NCI-H524 treated with DMSO at 0.1 percent for 48 hours (cell line): ENCODE data around the gene OPHN1.

Experiments used
- DNase-seq: peaks from one replicate; lab custom pipeline; 2025; lab: John Stamatoyannopoulos, UW

The OPHN1 gene, protein sequence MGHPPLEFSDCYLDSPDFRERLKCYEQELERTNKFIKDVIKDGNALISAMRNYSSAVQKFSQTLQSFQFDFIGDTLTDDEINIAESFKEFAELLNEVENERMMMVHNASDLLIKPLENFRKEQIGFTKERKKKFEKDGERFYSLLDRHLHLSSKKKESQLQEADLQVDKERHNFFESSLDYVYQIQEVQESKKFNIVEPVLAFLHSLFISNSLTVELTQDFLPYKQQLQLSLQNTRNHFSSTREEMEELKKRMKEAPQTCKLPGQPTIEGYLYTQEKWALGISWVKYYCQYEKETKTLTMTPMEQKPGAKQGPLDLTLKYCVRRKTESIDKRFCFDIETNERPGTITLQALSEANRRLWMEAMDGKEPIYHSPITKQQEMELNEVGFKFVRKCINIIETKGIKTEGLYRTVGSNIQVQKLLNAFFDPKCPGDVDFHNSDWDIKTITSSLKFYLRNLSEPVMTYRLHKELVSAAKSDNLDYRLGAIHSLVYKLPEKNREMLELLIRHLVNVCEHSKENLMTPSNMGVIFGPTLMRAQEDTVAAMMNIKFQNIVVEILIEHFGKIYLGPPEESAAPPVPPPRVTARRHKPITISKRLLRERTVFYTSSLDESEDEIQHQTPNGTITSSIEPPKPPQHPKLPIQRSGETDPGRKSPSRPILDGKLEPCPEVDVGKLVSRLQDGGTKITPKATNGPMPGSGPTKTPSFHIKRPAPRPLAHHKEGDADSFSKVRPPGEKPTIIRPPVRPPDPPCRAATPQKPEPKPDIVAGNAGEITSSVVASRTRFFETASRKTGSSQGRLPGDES

DNA sequence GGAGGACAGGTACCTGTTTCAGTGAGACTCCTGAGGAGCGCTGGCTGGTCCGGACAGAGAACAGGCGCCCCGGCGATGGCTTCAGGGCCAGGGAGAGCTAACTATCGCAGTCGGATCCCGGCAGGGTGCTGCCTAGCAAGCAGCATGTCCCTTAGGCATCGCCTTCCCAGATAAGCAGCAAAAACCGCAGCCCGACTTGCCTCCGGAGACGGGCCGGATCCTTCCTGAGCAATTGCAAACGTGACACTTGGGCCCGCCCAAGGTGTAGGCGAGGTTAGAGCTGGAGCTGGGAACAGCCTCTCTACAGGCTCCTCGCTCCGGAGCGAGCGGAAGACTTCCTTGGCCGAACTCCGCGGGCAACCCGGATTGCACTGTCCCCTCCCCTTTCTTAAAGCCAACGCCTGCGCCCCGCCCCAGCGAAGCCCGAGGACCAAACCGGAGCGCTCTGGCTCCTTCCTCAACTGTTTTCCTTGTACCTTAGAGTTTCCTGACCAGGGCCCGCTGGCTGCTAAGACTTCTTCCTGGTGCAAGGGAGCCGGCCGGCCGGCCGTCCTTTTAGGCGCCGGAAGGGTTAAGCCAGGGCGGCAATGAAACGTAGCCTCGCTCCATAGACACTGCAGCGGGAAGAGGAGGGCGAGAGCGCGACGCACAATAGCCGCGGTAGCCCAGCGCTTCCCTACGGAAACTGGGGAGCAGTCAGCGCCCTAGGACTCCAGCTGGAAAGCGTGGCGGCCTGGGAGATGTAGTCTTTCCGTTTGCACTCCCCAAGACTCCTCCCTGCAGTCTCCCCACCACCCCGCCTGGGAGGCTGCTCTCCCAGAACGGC is at the start of gene OPHN1:
OPHN1 (minus strand) TSS at position 341 of the 826 bp plus-strand sequence. CDS start 475 bp downstream, outside the sequence.
- DNase-seq = peak; percentile 32

DNA sequence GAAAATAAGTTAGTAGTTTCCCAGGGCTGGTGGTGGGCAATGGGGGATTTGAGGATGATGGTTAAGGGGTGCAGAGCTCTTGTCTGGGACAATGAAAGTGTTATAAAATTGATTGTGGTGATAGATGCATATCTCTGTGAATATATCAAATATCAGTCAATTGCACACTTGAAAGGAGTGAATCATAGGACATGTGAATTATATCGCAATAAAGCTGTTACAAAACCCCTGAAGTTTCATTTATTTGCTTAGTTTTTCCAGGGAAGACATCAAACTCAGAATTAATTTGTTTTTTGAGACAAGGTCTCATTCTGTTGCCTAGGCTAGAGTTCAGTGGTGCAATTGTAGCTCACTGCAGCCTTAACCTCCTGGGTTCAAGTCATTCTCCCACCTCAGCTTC is 47.7 kb upstream of the OPHN1 start:
- DNase-seq = no peak

DNA sequence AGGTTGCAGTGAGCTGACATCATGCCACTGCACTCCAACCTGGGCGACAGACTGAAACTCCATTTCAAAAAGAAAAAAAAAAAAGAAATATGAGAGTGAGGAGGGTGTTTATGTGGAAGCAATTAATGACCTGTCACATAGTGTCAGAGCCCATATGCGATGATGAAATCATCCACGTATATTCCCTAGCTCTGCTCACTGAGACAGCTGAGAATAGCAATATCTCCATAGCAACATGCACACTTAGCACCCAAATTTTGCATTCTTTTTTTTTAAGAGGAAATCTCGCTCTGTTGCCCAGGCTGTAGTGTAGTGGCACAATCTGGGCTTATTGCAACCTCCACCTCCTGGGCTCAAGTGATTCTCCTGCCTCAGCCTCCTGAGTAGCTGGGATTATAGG is 31.5 kb upstream of the OPHN1 start:
- DNase-seq = no peak

DNA sequence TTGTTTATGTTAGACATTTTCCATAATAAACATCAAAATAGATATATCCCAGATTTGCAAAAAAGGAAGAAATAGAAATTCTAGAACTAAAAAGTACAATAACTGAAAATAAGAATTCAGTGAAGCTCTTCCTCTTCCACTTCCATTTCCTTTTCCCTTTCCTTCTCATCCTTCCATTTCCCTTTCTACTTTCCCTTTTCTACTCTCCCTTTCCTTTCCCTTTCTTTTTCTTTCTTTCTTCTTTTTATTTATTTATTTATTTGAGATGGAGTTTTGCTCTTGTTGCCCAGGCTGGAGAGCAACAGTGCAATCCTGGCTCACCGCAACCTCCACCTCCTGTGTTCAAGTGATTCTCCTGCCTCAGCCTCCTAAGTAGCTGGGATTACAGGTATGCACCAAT is 30.6 kb upstream of the OPHN1 start:
- no peak for DNase-seq

DNA sequence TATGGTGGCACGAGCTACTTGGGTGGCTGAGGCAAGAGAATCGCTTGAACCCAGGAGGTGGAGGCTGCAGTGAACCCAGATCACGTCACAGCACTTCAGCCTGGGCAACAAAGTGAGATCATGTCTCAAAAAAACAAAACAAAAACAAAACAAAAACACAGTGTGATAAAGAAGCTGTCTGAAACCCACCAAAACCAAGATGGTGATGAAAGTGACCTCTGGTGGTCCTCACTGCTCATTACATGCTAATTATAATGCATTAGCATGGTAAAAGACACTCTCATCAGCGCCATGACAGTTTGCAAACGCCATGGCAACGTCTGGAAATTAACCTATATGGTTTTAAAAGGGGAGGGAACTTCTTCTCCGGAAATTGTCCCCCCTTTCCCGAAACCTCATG is 29.4 kb upstream of the OPHN1 start:
- DNase-seq = peak; percentile 27

DNA sequence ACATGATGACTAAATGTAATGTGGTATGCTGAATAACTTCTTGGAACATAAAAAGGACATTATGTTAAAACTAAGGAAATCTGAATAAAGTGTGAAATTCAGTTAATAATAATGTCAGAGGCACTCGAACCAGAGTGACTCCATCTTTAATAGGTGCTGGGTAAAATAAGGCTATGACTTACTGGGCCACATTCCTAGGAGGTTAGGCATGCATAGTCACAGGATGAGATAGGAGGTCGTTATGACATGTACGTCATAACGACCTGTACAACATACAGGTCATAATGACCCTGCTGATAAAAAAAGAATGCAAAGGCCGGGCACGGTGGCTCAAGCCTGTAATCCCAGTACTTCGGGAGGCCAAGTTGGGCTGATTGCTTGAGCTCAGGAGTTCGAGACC is 28.9 kb upstream of the OPHN1 start:
- no peak for DNase-seq

DNA sequence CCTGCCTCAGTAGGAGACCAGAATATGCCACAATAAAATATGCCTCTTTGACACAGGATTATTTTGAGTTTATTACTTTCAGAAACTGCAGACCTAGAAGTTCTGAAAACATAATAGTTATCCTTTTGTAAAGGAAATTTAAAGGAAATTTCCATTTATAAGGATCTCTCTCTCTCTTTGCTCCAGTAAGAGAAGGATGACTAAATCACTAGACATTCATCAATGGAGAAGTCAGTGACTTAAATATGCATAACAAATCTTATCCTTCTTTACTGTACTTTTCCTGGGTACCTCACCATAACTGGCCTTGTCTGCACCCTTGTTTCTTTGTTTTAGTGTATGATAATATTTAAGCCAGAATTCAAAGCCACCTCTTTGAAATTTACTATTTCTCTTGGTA is 28.3 kb upstream of the OPHN1 start:
- DNase-seq = no peak

DNA sequence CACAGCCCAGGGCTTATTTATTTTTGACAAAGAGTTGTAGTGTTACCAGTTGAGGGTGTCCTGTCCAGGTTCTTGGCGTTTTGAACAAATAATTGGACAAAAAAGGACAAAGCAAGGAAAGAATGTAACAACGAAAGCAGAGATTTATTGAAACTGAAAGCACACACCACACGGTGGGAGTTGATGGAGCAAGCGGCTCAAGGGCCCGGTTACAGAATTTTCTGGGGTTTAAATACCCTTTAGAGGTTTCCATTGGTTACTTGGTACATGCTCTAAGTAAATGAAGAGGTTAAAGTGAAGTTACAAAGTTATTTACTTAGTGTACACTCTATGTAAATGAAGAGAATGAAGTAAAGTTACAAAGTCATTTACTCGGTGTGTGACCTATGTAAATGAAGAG is 27.8 kb upstream of the OPHN1 start:
- no peak for DNase-seq

DNA sequence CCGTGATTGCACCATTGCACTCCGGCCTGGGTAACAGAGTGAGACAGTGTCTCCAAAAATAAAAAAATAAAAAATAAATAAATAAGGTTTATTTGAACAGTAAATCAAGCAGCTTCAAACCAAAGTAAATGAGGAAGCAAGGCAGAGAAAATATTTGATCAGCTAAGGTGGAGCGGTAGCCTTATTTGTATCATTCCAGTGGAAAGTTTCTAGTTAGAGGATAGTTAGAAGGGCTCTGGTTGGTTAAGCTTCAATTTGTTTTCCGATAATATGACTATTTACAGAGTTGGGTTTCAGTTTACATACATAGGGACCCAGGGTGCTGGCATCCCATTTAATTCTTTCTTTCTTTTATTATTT is 21.8 kb upstream of the OPHN1 start:
- no peak for DNase-seq

DNA sequence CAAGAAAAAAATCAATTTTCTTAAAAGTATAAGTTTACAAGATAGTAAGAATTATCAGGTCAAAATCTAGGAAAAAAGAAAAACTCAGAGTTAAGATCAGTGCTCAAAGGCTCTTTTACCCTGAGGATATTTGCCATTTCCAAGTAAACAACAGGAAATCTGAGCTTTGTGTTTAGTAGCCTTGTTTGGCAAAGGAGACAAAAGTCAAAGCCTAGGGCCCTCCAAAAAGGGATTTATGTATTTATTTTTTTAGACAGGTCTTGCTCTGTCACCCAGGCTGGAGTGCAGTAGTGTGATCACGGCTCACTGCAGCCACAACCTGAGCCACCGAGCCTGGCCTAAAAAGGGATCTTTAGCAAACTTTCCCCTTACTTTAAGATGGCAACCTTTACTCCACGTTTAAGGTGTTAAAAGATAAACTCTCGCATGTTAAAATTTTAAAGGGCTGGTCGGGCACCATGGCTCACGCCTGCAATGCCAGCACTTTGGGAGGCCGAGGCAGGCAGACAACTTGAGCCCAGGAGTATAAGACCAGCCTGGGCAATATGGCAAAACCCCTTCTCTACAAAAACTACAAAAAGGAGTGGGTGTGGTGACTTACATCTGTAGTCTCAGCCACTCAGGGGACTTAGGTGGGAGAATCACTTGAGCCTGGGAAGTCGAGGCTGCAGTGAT is 21.3 kb upstream of the OPHN1 start:
- DNase-seq = no peak

DNA sequence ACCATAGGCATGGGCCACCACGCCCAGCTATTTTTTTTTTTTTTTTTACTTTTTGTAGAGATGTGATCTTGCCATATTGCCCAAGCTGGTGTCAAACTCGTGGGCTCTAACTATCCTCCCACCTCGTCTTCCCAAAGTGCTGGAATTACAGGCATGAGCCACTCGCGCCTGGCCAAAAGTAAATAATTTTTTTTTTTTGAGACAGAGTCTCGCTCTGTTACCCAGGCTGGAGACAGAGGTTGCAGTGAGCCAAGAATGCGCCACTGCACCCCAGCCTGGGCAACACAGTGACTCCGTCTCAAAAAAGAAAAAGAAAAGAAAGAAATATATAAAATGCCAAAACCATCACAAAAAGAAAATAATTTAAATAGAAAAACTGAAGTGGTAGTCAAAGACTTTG is 18.4 kb upstream of the OPHN1 start:
- DNase-seq = no peak

DNA sequence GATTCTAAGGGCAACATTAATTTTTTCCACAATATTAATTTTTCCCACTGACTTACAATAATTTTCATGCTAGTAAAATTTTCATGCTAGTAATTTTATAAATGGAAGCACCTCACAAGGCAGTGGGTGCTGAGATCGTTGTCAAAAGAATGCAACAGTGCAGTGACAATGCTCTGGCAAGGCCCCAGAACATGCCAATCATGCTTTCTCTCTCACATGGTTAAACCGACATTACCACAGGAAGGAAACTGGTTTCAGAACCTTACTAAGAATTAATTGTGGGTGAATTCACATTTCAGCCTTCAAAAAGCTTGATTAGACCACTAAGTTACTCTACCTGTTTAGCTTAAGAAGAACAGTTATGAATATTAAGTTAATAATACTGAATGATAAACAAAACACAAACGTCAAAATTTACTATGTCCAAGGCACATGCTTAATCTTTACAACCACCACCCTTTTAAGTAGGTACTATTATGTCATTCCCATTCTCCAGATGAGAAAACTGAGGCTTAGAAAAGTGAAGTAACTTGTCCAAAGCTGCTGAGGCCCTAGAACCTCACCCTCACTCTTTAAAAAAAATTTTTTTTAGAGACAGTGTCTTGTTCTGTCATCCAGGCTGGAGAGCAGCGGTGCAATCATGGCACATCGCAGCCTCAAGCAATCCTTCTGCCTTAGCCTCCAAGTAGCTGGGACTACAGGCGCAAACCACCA is 10.0 kb upstream of the OPHN1 start:
- DNase-seq = no peak

DNA sequence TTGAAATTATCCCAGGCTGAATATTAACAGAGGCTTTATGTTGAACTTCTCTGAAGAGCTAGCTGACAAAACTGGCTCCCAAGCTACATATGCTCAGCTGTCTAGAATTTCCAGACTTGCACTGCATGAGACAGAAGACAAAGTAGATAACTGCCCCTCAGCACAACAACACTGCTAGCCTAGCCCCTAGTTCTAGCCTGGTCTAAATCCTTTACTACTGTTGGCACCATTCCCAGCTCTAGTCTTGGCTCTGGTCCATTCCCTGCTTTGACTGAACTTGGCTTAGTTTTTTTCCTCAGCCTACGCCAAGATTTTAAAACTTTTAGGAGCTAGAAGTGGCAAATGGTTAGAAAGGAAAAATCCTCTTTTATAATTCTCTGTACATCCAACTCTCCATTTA is 7.6 kb upstream of the OPHN1 start:
- peak; percentile 24 for DNase-seq

DNA sequence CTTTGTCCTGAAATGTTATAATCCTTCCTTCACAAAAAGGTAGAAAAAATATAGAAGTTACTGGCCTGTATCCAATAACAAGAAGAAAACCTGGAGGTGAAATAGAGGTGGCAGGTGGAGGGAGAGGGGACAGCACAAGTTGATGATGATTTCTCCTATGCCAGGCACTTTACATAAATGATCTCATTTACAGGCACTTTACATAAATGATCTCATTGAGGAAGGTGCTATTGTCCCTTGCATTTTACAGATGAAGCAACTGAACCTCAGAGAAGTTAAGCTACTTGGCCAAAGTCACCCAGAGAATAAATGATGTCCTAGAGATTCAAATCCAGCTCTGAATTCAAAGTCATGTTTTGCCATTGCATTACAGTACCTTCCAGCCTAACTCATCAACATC is 7.1 kb upstream of the OPHN1 start:
- DNase-seq = no peak

DNA sequence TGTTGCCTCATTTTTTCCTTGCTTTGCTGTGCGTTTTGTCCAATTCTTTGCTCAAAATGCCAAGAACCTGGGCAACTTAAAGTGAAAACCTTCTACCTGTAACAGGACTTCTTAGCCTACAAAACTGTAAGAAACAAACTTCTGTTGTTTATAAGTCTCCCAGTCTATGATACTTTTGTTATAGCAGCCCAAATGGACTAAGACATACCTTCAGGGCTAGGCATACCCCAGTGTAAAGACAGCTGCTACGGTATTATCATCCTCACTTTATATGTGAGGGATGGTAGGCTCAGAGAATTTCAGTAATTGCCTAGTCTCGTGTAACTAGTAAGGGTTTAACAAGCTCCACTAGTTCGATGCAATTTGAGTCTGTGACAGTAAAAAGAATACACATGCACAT is 6.0 kb upstream of the OPHN1 start:
- DNase-seq = no peak

DNA sequence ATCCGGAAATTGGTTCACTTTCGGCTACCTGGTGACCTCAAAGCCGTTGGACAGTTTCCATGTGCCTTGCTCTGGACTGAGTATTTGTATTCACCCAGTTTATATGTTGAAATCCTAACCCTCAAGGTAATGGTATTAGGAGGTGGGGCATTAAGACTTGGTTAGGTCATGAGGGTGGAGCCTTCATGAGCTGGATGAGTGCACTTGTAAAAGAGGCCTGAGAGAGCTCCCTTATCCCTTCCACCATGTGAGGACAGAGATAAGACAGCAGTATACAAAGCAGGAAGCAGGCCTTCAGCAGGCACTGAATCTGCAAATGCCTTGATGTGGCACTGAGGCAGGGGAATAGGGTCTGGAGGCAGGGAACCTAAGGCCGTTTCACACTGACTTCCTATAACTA is 5.3 kb upstream of the OPHN1 start:
- no peak for DNase-seq

DNA sequence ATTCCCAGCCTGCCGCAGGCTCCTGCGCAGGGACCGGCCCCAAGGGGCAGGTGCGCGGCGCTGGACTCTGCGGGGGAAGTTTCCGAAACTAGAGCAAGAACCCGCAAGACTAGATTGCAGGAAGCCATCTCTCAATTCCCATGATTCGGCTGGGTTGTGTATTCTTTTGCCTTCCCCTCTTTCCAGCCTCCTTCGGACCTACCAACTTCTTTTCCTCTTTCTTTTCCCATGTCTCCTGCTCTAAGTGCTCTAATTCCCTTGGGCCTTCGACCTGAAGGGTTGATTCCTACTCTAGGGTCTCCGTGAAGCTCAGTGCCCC is 645 bp upstream of the OPHN1 start:
- no peak for DNase-seq

DNA sequence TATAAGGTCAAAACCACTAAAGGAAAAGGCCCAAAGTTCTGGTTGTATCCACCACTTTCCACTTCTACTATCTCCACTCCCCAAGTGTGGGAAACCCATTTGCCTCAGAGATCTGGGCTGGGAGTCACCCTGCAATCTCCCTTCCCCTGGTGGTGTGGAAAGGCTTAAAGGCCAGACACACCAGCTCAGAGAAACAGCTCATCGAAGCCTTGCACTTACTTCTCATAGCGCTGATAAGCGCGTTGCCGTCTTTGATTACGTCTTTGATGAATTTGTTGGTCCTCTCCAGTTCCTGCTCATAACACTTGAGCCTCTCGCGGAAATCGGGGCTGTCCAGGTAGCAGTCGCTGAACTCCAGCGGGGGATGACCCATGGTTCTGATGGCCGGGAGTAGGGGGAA is 647 bp downstream of the OPHN1 start:
- no peak for DNase-seq

DNA sequence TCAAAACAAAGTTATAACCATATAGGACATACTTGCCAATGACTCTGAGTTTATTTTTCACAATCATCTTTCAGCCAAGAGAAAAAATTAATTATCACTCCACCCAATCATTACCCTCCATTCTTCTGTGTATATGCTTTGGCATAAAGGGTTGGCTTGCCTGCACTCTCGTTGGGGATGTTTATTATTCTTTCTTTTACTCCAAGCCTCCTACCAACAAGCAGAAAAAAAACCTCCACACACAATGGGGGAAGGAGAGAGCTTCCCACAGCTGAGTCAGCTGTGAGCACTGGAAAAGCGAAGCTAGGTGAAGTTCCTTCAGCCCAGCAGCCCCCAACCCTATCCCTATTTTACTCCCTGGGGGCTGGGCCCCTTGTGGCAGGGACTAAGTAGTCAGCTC is 1.5 kb downstream of the OPHN1 start:
- DNase-seq = no peak

DNA sequence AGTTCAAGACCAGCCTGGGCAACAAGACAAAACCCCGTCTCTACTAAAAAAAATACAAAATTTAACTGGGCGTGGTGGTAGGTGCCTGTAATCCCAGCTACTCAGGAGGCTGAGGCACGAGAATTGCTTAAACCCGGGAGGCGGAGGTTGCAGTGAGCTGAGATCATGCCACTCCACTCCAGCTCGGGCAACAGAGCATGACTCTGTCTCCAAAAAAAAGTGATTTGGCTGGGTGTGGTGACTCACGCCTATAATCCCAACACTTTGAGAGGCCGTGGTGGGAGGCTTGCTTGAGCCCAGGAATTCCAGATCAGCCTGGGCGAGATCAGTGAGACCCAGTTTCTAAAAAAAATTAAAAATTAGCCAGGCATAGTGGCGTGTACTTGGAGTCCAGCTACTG is 4.1 kb downstream of the OPHN1 start:
- no peak for DNase-seq

DNA sequence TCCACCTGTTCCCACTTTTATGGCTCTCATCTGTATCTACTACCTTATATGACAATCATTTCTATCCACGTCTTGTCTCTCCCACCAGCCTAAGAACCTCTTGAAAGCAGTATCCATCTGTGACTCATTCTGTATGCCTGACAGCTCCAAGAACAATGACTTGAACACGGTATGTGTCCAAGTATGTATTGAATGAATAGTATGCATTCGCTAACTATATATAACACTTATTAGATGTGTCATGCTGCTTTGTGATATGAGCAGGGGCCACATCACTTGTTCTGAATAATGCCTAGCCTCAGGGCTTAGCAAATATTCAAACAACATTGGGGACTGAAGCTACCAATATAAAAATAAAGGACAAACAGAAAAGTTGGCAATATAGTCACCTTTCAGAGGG is 4.9 kb downstream of the OPHN1 start:
- DNase-seq = peak; percentile 22

DNA sequence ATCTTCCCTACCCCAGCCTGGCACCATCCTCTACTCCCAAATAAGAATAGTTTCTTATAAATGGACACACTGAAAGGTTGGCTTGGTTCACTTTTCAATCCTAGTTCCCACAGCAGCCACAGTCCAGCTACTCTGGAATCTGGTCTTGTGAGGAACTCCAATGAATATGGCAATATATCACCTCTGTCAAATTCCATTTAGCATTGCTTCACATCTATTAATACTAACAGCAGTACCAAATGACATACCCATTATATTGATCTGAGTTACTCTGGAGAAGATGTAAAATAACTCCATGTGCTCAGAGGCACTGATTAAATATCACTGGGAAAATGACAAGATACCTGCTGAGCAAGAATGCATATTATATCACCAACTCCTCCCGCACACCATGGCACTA is 8.6 kb downstream of the OPHN1 start:
- DNase-seq = no peak
